Measurements from ENCODE around the gene PHTF2.

Gene PHTF2

GRCh38 chr7:77771901-77772300 lies 26.7 kb upstream of the PHTF2 start:
- peaks cover 12 to 19% of the 10 kb centered on the region in 2 experiments for H3K36me3 ChIP-seq (ENCODE audit: control insufficient read depth in 2 of 2, insufficient read depth in 1 of 2, low read length in 2 of 2)
- no peak overlapping the region for H3K4me3 ChIP-seq (ENCODE audit: low read depth, low read length)
- CTCF ChIA-PET, result no interaction called here
- POLR2A ChIA-PET, result no interaction called here
- H3K9me3 ChIP-seq (ENCODE audit: control insufficient read depth, insufficient read depth, low read depth, low read length), result no peaks in the 10 kb centered on the region
- H3K4me1 ChIP-seq (ENCODE audit: control insufficient read depth, insufficient read depth, low read length), result no peaks in the 10 kb centered on the region
- TF ChIP-seq ZNF404 (tag by site-specific recombination; IDR thresholded peaks at IDR 0.05) (no peak), ZNF311 (tag by site-specific recombination; IDR thresholded peaks at IDR 0.05; ENCODE audit: borderline replicate concordance) (no peak), ZSCAN4 (tag by site-specific recombination; IDR thresholded peaks at IDR 0.05) (no peak), KLF16 (tag by site-specific recombination; IDR thresholded peaks at IDR 0.05) (no peak), SCRT2 (tag by site-specific recombination; IDR thresholded peaks at IDR 0.05) (no peak), GLIS2 (tag by site-specific recombination; IDR thresholded peaks at IDR 0.05) (no peak), PRDM10 (tag by site-specific recombination; IDR thresholded peaks at IDR 0.05) (no peak), ZNF645 (tag by site-specific recombination; IDR thresholded peaks at IDR 0.05) (no peak), SP7 (tag by site-specific recombination; IDR thresholded peaks at IDR 0.05) (no peak), MEIS1 (CRISPR knock-in tag; IDR thresholded peaks at IDR 0.05; ENCODE audit: borderline replicate concordance) (no peak), TRIM28 (IDR thresholded peaks at IDR 0.05; ENCODE audit: borderline replicate concordance, low read length) (no peak), ZNF658 (tag by site-specific recombination; IDR thresholded peaks at IDR 0.05) (no peak), ZNF544 (tag by site-specific recombination; IDR thresholded peaks at IDR 0.05) (no peak), ZBTB20 (tag by site-specific recombination; IDR thresholded peaks at IDR 0.05) (no peak), ZNF155 (tag by site-specific recombination; IDR thresholded peaks at IDR 0.05) (no peak), ZNF785 (tag by site-specific recombination; IDR thresholded peaks at IDR 0.05) (no peak)
- TF ChIP-seq, protein P1, sequence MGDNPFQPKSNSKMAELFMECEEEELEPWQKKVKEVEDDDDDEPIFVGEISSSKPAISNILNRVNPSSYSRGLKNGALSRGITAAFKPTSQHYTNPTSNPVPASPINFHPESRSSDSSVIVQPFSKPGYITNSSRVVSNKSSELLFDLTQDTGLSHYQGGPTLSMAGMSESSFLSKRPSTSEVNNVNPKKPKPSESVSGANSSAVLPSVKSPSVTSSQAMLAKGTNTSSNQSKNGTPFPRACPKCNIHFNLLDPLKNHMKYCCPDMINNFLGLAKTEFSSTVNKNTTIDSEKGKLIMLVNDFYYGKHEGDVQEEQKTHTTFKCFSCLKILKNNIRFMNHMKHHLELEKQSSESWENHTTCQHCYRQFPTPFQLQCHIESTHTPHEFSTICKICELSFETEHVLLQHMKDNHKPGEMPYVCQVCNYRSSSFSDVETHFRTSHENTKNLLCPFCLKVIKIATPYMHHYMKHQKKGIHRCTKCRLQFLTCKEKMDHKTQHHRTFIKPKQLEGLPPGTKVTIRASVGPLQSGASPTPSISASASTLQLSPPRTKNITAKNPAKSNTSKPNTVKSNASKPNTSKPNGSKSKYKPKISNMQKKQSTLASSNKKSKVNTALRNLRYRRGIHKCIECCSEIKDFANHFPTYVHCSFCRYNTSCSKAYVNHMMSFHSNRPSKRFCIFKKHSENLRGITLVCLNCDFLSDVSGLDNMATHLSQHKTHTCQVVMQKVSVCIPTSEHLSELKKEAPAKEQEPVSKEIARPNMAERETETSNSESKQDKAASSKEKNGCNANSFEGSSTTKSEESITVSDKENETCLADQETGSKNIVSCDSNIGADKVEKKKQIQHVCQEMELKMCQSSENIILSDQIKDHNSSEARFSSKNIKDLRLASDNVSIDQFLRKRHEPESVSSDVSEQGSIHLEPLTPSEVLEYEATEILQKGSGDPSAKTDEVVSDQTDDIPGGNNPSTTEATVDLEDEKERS (tag by site-specific recombination; IDR thresholded peaks at IDR 0.05), result no peak
- TF ChIP-seq, protein P2, sequence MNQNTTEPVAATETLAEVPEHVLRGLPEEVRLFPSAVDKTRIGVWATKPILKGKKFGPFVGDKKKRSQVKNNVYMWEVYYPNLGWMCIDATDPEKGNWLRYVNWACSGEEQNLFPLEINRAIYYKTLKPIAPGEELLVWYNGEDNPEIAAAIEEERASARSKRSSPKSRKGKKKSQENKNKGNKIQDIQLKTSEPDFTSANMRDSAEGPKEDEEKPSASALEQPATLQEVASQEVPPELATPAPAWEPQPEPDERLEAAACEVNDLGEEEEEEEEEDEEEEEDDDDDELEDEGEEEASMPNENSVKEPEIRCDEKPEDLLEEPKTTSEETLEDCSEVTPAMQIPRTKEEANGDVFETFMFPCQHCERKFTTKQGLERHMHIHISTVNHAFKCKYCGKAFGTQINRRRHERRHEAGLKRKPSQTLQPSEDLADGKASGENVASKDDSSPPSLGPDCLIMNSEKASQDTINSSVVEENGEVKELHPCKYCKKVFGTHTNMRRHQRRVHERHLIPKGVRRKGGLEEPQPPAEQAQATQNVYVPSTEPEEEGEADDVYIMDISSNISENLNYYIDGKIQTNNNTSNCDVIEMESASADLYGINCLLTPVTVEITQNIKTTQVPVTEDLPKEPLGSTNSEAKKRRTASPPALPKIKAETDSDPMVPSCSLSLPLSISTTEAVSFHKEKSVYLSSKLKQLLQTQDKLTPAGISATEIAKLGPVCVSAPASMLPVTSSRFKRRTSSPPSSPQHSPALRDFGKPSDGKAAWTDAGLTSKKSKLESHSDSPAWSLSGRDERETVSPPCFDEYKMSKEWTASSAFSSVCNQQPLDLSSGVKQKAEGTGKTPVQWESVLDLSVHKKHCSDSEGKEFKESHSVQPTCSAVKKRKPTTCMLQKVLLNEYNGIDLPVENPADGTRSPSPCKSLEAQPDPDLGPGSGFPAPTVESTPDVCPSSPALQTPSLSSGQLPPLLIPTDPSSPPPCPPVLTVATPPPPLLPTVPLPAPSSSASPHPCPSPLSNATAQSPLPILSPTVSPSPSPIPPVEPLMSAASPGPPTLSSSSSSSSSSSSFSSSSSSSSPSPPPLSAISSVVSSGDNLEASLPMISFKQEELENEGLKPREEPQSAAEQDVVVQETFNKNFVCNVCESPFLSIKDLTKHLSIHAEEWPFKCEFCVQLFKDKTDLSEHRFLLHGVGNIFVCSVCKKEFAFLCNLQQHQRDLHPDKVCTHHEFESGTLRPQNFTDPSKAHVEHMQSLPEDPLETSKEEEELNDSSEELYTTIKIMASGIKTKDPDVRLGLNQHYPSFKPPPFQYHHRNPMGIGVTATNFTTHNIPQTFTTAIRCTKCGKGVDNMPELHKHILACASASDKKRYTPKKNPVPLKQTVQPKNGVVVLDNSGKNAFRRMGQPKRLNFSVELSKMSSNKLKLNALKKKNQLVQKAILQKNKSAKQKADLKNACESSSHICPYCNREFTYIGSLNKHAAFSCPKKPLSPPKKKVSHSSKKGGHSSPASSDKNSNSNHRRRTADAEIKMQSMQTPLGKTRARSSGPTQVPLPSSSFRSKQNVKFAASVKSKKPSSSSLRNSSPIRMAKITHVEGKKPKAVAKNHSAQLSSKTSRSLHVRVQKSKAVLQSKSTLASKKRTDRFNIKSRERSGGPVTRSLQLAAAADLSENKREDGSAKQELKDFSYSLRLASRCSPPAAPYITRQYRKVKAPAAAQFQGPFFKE (tag by site-specific recombination; IDR thresholded peaks at IDR 0.05; ENCODE audit: borderline replicate concordance), result no peak
- H3K27ac ChIP-seq (ENCODE audit: extremely low read depth, low read depth, low read length), result no peak overlapping the region
